ENCODE data around the gene NCKAP1.

- TF ChIP-seq RAD21 (IDR thresholded peaks at IDR 0.05; ENCODE audit: low read length): no peak
- no peak for TF ChIP-seq NFIC (IDR thresholded peaks at IDR 0.05; ENCODE audit: borderline replicate concordance)
These were observed 131.0 kb downstream of the NCKAP1 start for GRCh38 chr2:182907081-182907830.

Data from SK-N-SH (cell line).